ENCODE data around the gene COPS7A. TPM values are rescaled to one million over a fixed set of nuclear protein-coding genes. Genes with fewer than 3 reads are reported as not detected.

COPS7A gene
- total RNA-seq, 1 donor from 2014 or later, result 57.5 TPM

DNA sequence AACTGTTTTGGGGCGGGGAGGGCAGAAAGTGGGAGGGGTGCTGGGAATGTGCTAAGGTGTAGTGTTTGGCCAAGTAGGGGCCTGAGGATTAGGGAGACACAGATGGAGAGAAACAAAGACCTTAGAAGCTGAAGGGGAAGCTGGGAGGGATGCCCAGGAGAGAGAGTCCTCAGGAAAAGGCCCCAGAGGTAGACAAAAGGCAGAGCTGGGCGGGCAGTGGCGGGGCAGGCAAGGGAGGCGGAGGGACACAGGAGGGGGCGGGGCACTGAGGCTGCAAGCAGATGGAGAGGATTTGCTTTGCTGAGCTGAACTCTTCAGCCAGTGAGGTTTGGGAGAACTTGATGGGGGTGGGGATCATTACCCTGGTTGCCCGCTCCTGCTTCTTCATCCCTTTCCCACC, 45.1 kb downstream of the COPS7A start:
- no peak for DNase-seq (ENCODE audit: low spot score)

DNA sequence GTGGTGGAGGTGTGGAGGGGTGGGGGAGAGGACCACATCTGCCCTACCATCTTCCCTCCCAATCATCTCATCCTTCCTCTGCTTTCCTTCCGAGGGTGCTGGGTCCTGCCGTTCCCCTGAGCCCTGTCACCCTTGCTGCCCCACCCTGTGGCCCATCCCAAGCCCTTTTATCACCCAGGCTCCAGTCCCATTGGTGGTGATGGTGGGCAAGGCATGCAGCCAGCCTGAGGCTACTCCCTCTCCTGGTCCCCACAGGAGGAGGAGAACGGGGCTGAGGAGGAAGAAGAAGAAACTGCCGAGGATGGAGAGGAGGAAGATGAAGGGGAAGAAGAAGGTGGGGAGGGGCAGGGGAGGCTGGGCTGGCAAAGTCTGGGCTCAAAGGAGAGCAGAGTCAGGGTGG, 45.8 kb downstream of the COPS7A start:
- no peak for DNase-seq (ENCODE audit: low spot score)

DNA sequence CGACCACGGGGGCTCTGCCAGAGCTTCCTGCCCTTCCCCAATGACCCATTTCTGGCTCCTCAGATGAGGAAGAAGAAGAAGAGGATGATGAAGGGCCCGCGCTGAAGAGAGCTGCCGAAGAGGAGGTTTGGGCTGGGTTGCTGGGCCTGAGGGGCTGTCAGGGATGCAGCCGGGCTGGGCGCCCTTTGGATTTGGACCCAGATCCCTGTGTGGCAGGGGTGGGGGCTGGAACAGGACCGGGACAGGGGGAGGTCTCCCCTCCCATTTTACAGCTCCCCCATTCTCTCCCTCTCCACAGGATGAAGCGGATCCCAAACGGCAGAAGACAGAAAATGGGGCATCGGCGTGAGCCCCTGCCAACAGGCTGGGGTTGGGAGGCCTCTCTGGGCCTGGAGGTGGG, 46.2 kb downstream of the COPS7A start:
- DNase-seq (ENCODE audit: low spot score), result no peak

DNA sequence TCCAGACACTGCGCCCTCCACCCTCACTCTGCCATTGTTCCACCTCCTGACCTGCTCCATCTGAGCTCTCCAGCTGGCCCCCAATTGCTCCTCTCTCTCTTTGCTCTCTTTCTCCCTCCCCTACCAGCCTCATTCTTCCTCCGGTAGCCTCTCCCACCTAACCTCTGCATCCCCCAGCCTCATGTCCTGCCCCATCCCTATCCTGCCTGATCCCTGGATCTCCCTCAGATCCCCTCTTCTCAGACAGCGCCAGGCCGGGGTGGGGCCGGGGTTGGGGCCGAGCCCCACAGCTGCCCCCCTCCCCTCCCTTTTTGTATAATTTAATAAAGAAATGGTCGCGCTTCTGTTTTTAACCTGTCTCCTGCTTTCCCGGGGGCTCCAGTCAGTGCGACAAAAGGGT, 46.8 kb downstream of the COPS7A start:
- no peak for DNase-seq (ENCODE audit: low spot score)

DNA sequence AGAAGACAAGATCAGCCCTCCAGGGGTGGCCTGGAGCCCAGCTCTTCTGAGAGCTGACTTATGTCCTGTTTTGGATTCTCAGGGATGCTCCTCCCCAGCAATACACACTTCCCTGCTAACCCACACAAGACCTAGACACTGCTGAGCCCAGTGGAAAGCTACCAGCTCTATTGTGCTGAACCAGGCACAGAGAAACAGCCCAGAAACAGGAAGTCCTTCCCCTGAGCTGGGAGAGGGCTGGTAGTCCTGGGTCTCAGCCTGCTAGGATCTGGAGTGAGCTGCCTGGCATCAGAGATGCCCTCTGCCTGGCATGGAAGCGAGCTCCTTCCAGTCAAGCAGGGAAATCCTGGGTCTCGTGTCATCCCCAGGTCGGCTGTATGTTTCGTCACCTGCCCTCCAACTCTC, 47.2 kb downstream of the COPS7A start:
- no peak for DNase-seq (ENCODE audit: low spot score)

DNA sequence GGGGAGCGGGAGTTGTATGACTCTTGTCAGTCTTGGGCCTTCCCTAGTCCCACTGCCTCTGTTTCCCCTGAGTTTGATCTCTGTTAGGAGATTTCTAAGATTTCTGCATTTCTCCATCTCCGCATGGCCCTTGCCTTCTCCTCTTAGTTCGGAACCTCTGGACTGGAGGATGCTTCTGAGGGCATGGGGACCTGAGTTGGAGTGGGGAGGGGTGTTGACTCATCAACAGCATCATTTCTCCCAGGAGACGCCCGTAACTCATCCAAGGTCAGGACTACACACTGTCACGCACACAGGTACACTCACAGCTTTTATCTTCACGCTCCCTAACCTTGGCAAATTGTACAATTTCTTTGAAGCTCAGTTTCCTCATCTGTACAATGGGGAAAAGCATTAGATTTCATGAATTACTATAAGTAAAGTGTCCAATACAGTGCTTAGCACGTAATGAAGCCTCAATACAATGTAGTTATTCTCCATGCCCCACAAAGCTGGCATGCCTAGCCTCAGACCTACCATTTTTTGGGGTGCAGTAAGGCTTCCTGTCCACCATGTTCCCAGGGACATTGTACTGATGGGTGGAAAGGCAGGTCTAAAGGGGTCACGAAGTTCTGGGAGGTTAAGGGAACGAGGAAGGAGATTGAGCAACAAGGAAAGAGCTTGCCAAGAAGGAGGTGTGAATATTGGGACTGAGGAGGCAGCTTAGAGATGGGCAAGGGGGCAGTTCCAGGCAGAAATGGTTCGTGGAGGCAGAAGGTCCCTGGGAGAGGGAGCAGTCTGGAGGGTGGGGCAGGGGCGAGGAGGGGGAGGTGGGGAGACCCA, 47.9 kb downstream of the COPS7A start:
- no peak for DNase-seq (ENCODE audit: low spot score)

DNA sequence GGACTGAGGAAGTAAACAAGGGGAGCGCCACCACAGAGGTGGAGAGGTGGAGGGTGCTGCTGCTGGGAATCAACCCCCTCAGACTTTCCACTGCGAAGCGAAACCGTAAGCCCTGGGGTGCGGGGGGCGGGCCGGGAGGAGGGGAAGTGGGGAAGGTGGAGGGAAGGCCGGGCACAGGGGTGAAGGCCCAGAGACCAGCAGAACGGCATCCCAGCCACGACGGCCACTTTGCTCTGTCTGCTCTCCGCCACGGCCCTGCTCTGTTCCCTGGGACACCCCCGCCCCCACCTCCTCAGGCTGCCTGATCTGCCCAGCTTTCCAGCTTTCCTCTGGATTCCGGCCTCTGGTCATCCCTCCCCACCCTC, 48.5 kb downstream of the COPS7A start, which contains the start of gene LAG3:
TSS of gene LAG3 (plus strand) at position 190 of the 365 bp plus-strand sequence. CDS start 333 bp downstream, outside the sequence.
- DNase-seq (ENCODE audit: low spot score), result no peak

DNA sequence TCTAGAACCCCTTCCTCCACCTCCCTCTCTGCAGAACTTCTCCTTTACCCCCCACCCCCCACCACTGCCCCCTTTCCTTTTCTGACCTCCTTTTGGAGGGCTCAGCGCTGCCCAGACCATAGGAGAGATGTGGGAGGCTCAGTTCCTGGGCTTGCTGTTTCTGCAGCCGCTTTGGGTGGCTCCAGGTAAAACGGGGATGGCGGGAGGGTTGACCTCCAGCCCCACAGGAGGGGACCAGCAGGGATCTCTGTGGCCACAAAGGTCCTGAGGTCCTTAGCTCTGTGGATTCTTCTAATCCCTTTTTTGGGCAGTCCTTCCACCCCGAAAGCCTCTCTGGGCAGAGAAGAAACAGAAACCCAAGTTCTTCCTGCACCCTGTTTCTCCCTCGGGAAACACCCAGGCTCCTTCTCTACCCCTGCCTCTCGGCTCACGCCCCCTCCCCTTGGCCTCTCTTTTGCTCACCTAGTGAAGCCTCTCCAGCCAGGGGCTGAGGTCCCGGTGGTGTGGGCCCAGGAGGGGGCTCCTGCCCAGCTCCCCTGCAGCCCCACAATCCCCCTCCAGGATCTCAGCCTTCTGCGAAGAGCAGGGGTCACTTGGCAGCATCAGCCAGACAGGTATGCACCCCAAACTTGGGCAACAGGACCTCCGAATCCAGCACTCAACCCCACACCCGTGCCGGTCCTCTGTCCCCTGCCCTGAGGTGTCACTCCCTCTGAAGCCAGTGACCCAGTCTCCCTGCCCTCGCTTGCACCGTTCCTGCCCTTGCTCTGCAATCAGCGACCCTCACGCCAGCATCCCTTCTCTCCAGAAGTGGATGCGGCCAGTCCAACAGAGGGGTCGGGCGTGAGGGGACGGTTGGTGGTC, 49.1 kb downstream of the COPS7A start:
- DNase-seq (ENCODE audit: low spot score), result no peak

DNA sequence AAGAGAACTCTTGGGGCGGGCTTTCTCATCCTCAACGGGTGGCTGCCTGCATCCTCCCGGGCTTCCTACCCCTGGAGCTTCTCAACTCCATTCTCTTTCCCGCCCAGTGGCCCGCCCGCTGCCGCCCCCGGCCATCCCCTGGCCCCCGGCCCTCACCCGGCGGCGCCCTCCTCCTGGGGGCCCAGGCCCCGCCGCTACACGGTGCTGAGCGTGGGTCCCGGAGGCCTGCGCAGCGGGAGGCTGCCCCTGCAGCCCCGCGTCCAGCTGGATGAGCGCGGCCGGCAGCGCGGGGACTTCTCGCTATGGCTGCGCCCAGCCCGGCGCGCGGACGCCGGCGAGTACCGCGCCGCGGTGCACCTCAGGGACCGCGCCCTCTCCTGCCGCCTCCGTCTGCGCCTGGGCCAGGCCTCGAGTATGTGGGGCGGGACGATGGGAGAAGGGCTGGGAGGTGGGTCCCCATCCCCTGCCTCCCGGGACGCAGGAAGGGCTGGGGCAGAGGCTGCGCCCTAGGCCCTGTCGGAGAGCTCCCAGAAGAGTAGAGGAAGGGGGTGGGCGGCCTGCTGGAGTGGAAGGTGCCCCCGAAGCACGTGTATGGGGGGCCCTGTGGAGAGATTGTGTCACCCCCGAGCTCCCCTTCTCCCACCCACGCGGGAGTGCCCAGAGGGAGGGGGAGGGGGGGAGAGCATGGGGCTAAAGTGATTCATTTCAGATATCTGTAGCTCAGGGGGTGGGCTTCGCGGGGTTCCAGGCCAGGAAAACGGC, 49.9 kb downstream of the COPS7A start:
- DNase-seq (ENCODE audit: low spot score), result no peak

DNA sequence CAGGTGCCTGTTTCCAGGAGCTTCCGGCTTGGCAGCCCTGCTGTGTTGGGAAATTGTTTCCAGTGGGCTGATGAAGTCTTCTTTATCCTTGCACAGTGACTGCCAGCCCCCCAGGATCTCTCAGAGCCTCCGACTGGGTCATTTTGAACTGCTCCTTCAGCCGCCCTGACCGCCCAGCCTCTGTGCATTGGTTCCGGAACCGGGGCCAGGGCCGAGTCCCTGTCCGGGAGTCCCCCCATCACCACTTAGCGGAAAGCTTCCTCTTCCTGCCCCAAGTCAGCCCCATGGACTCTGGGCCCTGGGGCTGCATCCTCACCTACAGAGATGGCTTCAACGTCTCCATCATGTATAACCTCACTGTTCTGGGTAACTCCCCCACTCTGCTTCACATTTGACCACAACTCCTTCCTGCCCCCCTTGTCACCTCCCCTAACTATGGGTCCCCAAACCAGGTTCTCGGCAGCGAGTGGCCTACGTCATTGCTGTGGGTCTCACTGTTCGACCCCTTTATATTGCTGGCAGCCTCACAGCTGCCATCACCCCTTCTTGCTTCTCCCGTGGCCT, 50.7 kb downstream of the COPS7A start:
- DNase-seq (ENCODE audit: low spot score), result no peak

DNA sequence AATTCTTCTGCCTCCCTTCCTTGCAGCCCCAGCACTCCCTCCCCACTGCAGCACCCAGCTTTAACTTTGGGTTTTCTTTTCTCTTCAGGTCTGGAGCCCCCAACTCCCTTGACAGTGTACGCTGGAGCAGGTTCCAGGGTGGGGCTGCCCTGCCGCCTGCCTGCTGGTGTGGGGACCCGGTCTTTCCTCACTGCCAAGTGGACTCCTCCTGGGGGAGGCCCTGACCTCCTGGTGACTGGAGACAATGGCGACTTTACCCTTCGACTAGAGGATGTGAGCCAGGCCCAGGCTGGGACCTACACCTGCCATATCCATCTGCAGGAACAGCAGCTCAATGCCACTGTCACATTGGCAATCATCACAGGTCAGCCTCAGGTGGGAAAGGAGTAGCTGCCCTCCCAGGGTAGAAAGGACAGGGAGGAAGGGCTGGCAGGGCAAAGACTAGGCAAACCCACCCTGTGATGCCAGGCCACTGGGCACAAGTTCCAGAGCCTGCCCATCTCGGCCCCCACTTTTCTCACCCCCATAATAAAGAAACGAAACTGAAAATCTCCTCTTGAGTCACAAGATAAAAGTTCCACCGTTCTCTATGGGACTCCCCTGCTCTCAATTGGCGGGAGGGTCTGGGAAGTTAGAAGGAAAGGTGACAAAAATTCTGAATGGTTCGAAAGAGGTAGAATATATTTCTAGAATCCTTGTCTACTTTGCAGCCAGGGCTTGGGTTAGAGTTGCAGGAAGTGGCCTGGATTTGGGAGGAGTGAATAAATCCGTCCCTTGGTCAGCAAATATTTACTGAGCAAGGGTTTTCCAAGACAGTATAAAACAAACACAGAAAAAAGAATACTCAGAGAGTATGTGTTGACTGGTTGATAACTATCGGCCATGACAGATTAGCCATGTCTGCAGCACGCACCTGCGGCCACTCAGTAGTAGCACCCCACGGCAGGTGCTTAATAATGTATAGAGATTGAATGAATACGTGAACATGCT, 51.6 kb downstream of the COPS7A start:
- no peak for DNase-seq (ENCODE audit: low spot score)

DNA sequence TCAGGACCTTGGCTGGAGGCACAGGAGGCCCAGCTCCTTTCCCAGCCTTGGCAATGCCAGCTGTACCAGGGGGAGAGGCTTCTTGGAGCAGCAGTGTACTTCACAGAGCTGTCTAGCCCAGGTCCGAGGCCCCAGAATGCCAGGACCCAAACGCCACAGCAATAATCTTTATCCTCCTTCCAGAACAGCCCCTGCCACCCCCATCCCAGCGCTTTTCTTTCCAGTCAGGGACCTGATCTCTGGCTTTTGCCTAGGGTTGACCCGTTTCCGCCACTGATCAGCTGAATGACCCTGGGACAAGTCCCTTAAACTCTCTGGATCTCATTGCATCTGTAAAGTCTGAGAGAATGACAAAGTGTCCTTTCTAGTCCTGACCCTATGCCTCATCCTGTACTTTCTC, 53.5 kb downstream of the COPS7A start:
- DNase-seq (ENCODE audit: low spot score), result no peak

DNA sequence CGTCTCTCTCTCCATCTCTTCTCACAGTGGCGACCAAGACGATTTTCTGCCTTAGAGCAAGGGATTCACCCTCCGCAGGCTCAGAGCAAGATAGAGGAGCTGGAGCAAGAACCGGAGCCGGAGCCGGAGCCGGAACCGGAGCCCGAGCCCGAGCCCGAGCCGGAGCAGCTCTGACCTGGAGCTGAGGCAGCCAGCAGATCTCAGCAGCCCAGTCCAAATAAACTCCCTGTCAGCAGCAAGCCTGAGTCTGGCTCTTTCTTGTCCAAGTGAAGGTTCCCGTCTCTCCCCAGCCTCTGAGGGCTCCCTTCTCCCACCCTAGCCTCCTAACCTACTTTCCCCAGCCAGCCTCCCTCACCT, 54.3 kb downstream of the COPS7A start:
- no peak for DNase-seq (ENCODE audit: low spot score)

DNA sequence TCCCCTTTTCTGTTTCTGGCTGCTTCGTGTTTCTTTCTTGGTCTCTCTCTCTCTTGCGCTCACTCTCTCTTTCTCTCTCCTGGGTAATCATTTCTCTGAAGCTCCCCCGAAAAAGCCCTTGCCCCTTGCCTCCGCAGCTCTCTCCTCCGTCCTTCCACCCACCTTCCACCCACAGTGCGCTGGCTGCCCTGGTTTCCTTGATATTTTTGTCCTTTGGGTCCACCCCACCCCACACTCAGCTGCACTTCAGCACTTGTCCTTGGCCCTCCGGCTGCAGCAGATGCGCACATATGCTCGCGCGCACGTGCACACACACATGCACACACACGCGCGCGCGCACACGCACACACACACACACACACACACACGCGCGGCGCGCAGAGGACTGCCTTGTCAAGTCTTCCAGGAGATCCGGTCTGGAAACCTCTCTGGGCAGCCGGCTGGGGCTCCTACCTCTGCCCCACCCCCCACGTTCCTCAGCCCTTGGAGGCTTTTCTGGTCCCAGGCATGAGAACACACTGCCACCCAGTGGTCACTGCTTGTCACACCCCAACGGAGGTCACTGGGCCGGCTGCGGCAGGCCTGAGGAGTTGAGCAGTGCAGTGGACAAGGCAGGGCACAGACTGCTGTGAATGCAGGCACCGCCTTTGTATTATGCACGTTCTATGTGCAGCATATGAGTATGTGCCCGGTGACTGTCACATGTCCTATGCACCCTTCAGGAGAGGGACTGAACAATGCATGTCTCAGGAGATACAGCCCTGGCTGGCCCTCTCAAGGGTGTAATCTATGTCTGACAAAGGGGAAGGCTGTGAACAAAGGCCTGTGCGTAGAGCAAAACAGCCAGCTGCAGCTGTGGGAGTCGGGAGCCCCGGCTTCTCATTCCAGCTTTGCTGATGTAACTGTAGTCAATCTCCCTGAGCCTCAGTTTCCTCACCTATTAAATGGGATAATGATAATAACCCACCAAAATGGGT, 55.0 kb downstream of the COPS7A start:
- peak; percentile 94 for DNase-seq (ENCODE audit: low spot score)

DNA sequence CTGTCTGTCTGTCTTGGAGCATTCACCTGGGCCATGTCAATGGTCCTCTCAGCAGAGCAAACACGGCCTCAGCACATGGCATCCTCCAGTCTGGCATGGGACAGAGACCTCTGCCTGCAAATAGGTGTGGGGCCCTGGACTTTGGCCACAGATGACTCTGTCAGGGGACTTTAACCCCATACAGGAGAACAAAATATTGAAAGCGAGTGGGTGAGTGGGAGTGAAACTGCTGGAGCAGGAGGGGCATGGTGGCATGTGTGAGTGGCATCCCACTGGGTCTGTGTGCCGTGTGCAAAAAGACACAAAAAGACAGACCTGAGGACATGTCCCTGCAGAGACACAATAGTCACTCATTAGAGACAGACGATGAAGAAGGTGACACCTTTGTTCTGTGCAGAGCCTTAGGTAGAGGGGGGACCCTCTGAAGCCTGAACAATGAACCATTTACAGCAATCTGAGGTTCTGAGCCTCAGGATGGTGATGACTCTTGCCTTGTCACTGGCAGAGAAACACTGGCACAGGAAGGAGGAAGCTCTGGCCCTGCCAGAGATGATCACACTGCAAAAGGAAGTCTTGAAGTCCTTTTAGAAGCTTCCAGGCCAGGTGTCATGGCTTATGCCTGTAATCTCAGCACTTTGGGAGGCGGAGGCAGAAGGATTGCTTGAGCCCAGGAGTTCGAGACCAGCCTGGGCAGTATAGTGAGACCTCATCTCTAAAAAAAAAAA, 56.0 kb downstream of the COPS7A start:
- no peak for DNase-seq (ENCODE audit: low spot score)

DNA sequence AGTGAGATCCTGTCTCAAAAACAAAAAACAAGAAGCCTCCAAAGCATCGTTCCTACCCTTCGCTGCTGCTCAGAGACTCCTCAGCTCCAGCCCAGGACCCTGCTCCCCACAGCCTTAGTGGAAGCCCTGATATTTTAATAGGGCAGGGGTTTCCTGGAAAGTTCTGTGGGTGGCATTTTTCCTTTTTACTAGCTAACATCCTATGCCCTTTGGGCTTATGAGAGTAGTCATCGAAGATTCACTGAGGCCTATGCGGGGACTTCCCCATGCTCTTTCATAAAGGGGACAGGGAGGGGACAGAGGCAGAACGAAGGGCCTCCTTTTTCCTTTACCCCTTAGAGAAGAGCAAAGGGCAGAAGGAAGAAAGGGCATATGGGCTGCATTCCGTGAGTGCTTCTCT, 56.7 kb downstream of the COPS7A start:
- no peak for DNase-seq (ENCODE audit: low spot score)

Data from mesenteric fat pad (tissue), 1 donor.